Esophagus muscularis mucosa (tissue), 4 donors: Measurements from ENCODE around the gene BORCS6.
"Not testable (repeated sequence)": the region's sequence is repeated elsewhere in the genome, so short reads cannot be mapped to it uniquely, and the experiment has no call there.

Source experiments
- CTCF ChIP-seq, 3 experiments: fragments of 200-600 bp in 2 of 3; fragments of 450-650 bp in 1 of 3; sonication (generic) in 2 of 3; IDR thresholded peaks; one replicate each; pipeline ENCODE4 v1.5.1; 2017 to 2019; ENCODE audit warnings: antibody characterized with exemption in 3 of 3, mild to moderate bottlenecking in 2 of 3, moderate library complexity in 1 of 3
- EP300 ChIP-seq: sonication (generic); formaldehyde crosslinking; IDR thresholded peaks from one replicate; pipeline ENCODE4 v1.6.1; 2017; ENCODE audit warnings: antibody characterized with exemption
- POLR2A ChIP-seq: fragments of 450-650 bp; IDR thresholded peaks from one replicate; pipeline ENCODE4 v1.6.1; 2017; ENCODE audit warnings: antibody characterized with exemption, moderate library complexity, mild to moderate bottlenecking, low read depth

- TF ChIP-seq CTCF (IDR thresholded peaks at IDR 0.05); EP300; POLR2A: not testable (repeated sequence)
These were observed 24.0 kb upstream of the BORCS6 start for GRCh38 chr17:8214000-8214399.
